NCI-H510A (cell line): ENCODE results near the gene SOSTDC1.
"Not testable (repeated sequence)": the region's sequence is repeated elsewhere in the genome, so short reads cannot be mapped to it uniquely, and the experiment has no call there.

Experiments used
- DNase-seq: peaks from one replicate; lab custom pipeline; 2025; lab: John Stamatoyannopoulos, UW

The SOSTDC1 gene

GRCh38 chr7:16465469-16466361 is at the start of gene SOSTDC1:
SOSTDC1 (minus strand) TSS chr7:16465738; CDS start chr7:16465668, 70 bp downstream.
- no peak for DNase-seq

- no peak for DNase-seq
Observed at GRCh38 chr7:16514729-16515128, 49.2 kb upstream of the SOSTDC1 start.

GRCh38 chr7:16514271-16514670 is 48.7 kb upstream of the SOSTDC1 start:
- DNase-seq: no peak

- DNase-seq: no peak
Observed at GRCh38 chr7:16512097-16512496, 46.6 kb upstream of the SOSTDC1 start.

GRCh38 chr7:16511314-16511713 is 45.8 kb upstream of the SOSTDC1 start:
- no peak for DNase-seq

GRCh38 chr7:16509829-16510228 is 44.3 kb upstream of the SOSTDC1 start:
- DNase-seq: no peak

- not testable (repeated sequence) for DNase-seq
Observed at GRCh38 chr7:16506422-16506821, 40.9 kb upstream of the SOSTDC1 start.

- no peak for DNase-seq
Observed at GRCh38 chr7:16504019-16504418, 38.5 kb upstream of the SOSTDC1 start.

- DNase-seq: no peak
Observed at GRCh38 chr7:16502303-16502702, 36.8 kb upstream of the SOSTDC1 start.

- DNase-seq: no peak
Observed at GRCh38 chr7:16498122-16498521, 32.6 kb upstream of the SOSTDC1 start.

- no peak for DNase-seq
Observed at GRCh38 chr7:16494955-16495719, 29.6 kb upstream of the SOSTDC1 start.

- no peak for DNase-seq
Observed at GRCh38 chr7:16494551-16494950, 29.0 kb upstream of the SOSTDC1 start.

GRCh38 chr7:16493266-16493665 is 27.7 kb upstream of the SOSTDC1 start:
- no peak for DNase-seq

GRCh38 chr7:16492513-16493062 is 27.1 kb upstream of the SOSTDC1 start:
- no peak for DNase-seq

GRCh38 chr7:16491148-16491547 is 25.6 kb upstream of the SOSTDC1 start:
- DNase-seq: no peak

- DNase-seq: no peak
Observed at GRCh38 chr7:16484453-16485158, 19.1 kb upstream of the SOSTDC1 start.

GRCh38 chr7:16479591-16479990 is 14.1 kb upstream of the SOSTDC1 start:
- DNase-seq: no peak

- DNase-seq: no peak
Observed at GRCh38 chr7:16479161-16479560, 13.6 kb upstream of the SOSTDC1 start.

GRCh38 chr7:16471933-16472332 is 6.4 kb upstream of the SOSTDC1 start:
- DNase-seq: no peak

- DNase-seq: no peak
Observed at GRCh38 chr7:16463949-16464715, 1.4 kb downstream of the SOSTDC1 start.

- no peak for DNase-seq
Observed at GRCh38 chr7:16463520-16463919, 2.0 kb downstream of the SOSTDC1 start.
